HL-60 (cell line): ENCODE results near the gene GUCY2F.

Source experiments
- POLR2AphosphoS5 ChIP-seq: IDR thresholded peaks from 2 replicates; pipeline ENCODE4 v1.6.1; 2012; ENCODE audit warnings: low read depth
- REST ChIP-seq: IDR thresholded peaks from 2 replicates; pipeline ENCODE4 v1.6.1; 2012; ENCODE audit warnings: low read depth; ENCODE audit not compliant: insufficient replicate concordance
- SPI1 ChIP-seq: IDR thresholded peaks from 2 replicates; pipeline ENCODE4 v1.6.1; 2012; ENCODE audit warnings: low read depth, mild to moderate bottlenecking, borderline replicate concordance
- TF ChIP-seq, protein P1 (sequence below): IDR thresholded peaks from one replicate; pipeline ENCODE4 v1.5.1; 2011; ENCODE audit warnings: low read length, control low read depth, inconsistent platforms; ENCODE audit not compliant: insufficient read depth

GRCh38 chrX:109440475-109440874 lies 41.4 kb downstream of the GUCY2F start:
- TF ChIP-seq, protein P1, sequence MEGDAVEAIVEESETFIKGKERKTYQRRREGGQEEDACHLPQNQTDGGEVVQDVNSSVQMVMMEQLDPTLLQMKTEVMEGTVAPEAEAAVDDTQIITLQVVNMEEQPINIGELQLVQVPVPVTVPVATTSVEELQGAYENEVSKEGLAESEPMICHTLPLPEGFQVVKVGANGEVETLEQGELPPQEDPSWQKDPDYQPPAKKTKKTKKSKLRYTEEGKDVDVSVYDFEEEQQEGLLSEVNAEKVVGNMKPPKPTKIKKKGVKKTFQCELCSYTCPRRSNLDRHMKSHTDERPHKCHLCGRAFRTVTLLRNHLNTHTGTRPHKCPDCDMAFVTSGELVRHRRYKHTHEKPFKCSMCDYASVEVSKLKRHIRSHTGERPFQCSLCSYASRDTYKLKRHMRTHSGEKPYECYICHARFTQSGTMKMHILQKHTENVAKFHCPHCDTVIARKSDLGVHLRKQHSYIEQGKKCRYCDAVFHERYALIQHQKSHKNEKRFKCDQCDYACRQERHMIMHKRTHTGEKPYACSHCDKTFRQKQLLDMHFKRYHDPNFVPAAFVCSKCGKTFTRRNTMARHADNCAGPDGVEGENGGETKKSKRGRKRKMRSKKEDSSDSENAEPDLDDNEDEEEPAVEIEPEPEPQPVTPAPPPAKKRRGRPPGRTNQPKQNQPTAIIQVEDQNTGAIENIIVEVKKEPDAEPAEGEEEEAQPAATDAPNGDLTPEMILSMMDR: no peak
- TF ChIP-seq POLR2AphosphoS5 (no peak), REST (no peak), SPI1 (no peak; the same call in 1 of the 2 replicates)
